ENCODE data around the gene FABP2.
"Not testable (repeated sequence)": the region's sequence is repeated elsewhere in the genome, so short reads cannot be mapped to it uniquely, and the experiment has no call there.

FABP2 gene

GRCh38 chr4:119321921-119322687, at the start of gene FABP2:
Gene FABP2 (minus strand): TSS chr4:119322138. CDS start chr4:119322102, 36 bp downstream.
- DNase-seq, result no peak

- not testable (repeated sequence) for DNase-seq
Measured at GRCh38 chr4:119370951-119371683, 49.2 kb upstream of the FABP2 start.

- peak; percentile 59 for DNase-seq
Measured at GRCh38 chr4:119370392-119370791, 48.5 kb upstream of the FABP2 start.

GRCh38 chr4:119366802-119367201, 44.9 kb upstream of the FABP2 start:
- not testable (repeated sequence) for DNase-seq

GRCh38 chr4:119364203-119364602, 42.3 kb upstream of the FABP2 start:
- DNase-seq, result not testable (repeated sequence)

- not testable (repeated sequence) for DNase-seq
Measured at GRCh38 chr4:119363372-119363771, 41.4 kb upstream of the FABP2 start.

GRCh38 chr4:119362413-119362812, 40.5 kb upstream of the FABP2 start:
- not testable (repeated sequence) for DNase-seq

- DNase-seq, result not testable (repeated sequence)
Measured at GRCh38 chr4:119359873-119360272, 37.9 kb upstream of the FABP2 start.

- DNase-seq, result not testable (repeated sequence)
Measured at GRCh38 chr4:119356796-119357195, 34.9 kb upstream of the FABP2 start.

GRCh38 chr4:119356041-119356440, 34.1 kb upstream of the FABP2 start:
- not testable (repeated sequence) for DNase-seq

GRCh38 chr4:119353364-119353763, 31.4 kb upstream of the FABP2 start:
- not testable (repeated sequence) for DNase-seq

- DNase-seq, result not testable (repeated sequence)
Measured at GRCh38 chr4:119348169-119348568, 26.2 kb upstream of the FABP2 start.

GRCh38 chr4:119343293-119343692, 21.4 kb upstream of the FABP2 start:
- DNase-seq, result not testable (repeated sequence)

- not testable (repeated sequence) for DNase-seq
Measured at GRCh38 chr4:119339895-119340294, 18.0 kb upstream of the FABP2 start.

- no peak for DNase-seq
Measured at GRCh38 chr4:119337010-119337409, 15.1 kb upstream of the FABP2 start.

GRCh38 chr4:119336332-119336979, 14.5 kb upstream of the FABP2 start:
- not testable (repeated sequence) for DNase-seq

GRCh38 chr4:119329835-119330620, 8.1 kb upstream of the FABP2 start:
- DNase-seq, result no peak

- no peak for DNase-seq
Measured at GRCh38 chr4:119328695-119329094, 6.8 kb upstream of the FABP2 start.

- DNase-seq, result no peak
Measured at GRCh38 chr4:119317990-119318389, 3.9 kb downstream of the FABP2 start.

- no peak for DNase-seq
Measured at GRCh38 chr4:119315036-119315435, 6.9 kb downstream of the FABP2 start.

- no peak for DNase-seq
Measured at GRCh38 chr4:119314356-119314755, 7.6 kb downstream of the FABP2 start.

GRCh38 chr4:119313237-119313636, 8.7 kb downstream of the FABP2 start:
- DNase-seq, result no peak

GRCh38 chr4:119310826-119311225, 11.1 kb downstream of the FABP2 start:
- no peak for DNase-seq

Measured in stimulated activated CD8-positive, alpha-beta memory T cell treated with anti-CD3 and anti-CD28 coated beads, Interleukin-4, amount 100 ng/mL, for 48 hours (primary cell).